Panc1 (cell line): ENCODE measurements around the gene NOSTRIN. TPM values are rescaled to one million over a fixed set of nuclear protein-coding genes. Genes with fewer than 3 reads are reported as not detected.

Source experiments
- ATAC-seq: fragments of 200-7000 bp; cut with Tn5 transposase; 2 replicates; pipeline ENCODE4 v1.9.1; 2020; ENCODE audit warnings: mild to moderate bottlenecking, moderate library complexity
- BruUV-seq: library from RNA; stranded (reverse); fragments of 400-500 nt; replicated peaks from 2 replicates; lab custom pipeline; 2021; lab: Mats Ljungman, UMichigan
- CTCF ChIA-PET: fragments of 300-600 bp; sonication (Branson Sonifier 250); formaldehyde crosslinking; loops from one replicate; lab custom pipeline; 2022; ENCODE audit warnings: antibody characterized with exemption; lab: Charles Lee
- POLR2A ChIA-PET: fragments of 300-600 bp; sonication (Branson Sonifier 250); formaldehyde crosslinking; loops from one replicate; lab custom pipeline; 2022; ENCODE audit warnings: antibody characterized with exemption; lab: Charles Lee
- DNase-seq: peaks from one replicate; pipeline ENCODE4 v3.0.0-alpha.2; 2010; ENCODE audit warnings: low read depth, low spot score
- H3K27ac ChIP-seq: 2 replicates; pipeline ENCODE4 v1.5.1; 2011; ENCODE audit warnings: mild to moderate bottlenecking, low read length, inconsistent platforms
- H3K27me3 ChIP-seq: fragments of 200-500 bp; sonication (Bioruptor generic); 2 replicates; pipeline ENCODE4 v1.6.0; 2014; ENCODE audit warnings: low read length, inconsistent platforms; ENCODE audit not compliant: control insufficient read depth, insufficient read depth
- H3K36me3 ChIP-seq: fragments of 200-500 bp; sonication (Bioruptor generic); 2 replicates; pipeline ENCODE4 v1.5.1; 2014; ENCODE audit warnings: inconsistent platforms, mild to moderate bottlenecking, low read length, moderate library complexity; ENCODE audit not compliant: control insufficient read depth, insufficient read depth
- H3K4me1 ChIP-seq: 2 replicates; pipeline ENCODE4 v1.5.1; 2011; ENCODE audit warnings: inconsistent platforms, mild to moderate bottlenecking, low read length, moderate library complexity; ENCODE audit not compliant: control insufficient read depth, insufficient read depth
- H3K4me3 ChIP-seq, 2 experiments: 2 replicates each; pipeline ENCODE4 v1.5.1; 2011 to 2012; ENCODE audit warnings: low read depth in 2 of 2, low read length in 2 of 2, mild to moderate bottlenecking in 2 of 2, inconsistent platforms in 1 of 2, moderate library complexity in 1 of 2
- H3K9me3 ChIP-seq: fragments of 200-500 bp; sonication (Bioruptor generic); 2 replicates; pipeline ENCODE4 v1.5.1; 2014; ENCODE audit warnings: low read depth, mild to moderate bottlenecking, inconsistent platforms, low read length, moderate library complexity; ENCODE audit not compliant: control insufficient read depth, insufficient read depth
- POLR2AphosphoS5 ChIP-seq: IDR thresholded peaks from 2 replicates; pipeline ENCODE4 v1.6.1; 2012; ENCODE audit warnings: mild to moderate bottlenecking, low read depth, low read length, moderate library complexity
- SIN3A ChIP-seq: IDR thresholded peaks from 2 replicates; pipeline ENCODE4 v1.6.1; 2012; ENCODE audit warnings: low read depth, mild to moderate bottlenecking, low read length, moderate library complexity, borderline replicate concordance; ENCODE audit not compliant: insufficient read depth
- TCF7L2 ChIP-seq: IDR thresholded peaks from 2 replicates; pipeline ENCODE4 v1.6.1; 2011; ENCODE audit warnings: mild to moderate bottlenecking, low read depth, low read length, inconsistent platforms
- in situ Hi-C: cut with HindIII; loops from 2 replicates; pipeline ENCODE4 v1.10.0; 2016; ENCODE audit warnings: low sequenced_read_pairs, low pct_unique_long_range_greater_than_20kb
- intact Hi-C: fragments of 100-400 bp; cut with micrococcal nuclease; formaldehyde crosslinking; loops from one replicate; pipeline ENCODE4 v1.10.0; 2022; ENCODE audit not compliant: unreplicated experiment
- total RNA-seq: library from RNA; stranded (reverse); gene quantifications from one replicate; pipeline ENCODE4 v1.2.1, GENCODE V29; 2021; ENCODE audit not compliant: unreplicated experiment
- TF ChIP-seq, protein P1 (sequence below): fragments of 450-650 bp; IDR thresholded peaks from 2 replicates; pipeline ENCODE4 v1.5.1; 2017; ENCODE audit warnings: mild to moderate bottlenecking
- TF ChIP-seq, protein P2 (sequence below), 2 experiments: IDR thresholded peaks; 2 replicates each; pipeline ENCODE4 v1.6.1; 2011 to 2012; ENCODE audit warnings: low read depth in 2 of 2, control low read depth in 1 of 2, low read length in 1 of 2, mild to moderate bottlenecking in 1 of 2, moderate library complexity in 1 of 2; ENCODE audit not compliant: insufficient read depth in 1 of 2

NOSTRIN gene
- total RNA-seq, 1 experiment from 2014 or later = not detected

DNA sequence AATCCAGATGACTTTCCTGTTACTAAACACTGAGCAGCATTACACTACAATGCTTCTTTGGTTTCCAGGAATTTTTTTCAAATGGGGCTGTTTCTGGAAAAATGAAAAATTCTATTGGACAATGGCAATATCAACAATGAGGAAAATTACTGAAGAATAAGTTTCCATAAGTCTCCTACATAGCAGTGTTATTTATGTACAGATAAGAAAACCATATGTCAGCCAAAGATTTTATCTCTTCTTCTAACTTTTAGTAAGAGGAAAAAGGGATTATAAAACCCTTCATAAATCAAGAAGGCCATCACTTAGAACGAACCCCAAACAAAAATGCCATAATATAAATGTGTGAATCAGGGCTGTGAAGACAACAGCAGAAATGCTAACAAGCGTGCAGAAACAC, 31.6 kb upstream of the NOSTRIN start:
- no TSS peak for BruUV-seq
- in situ Hi-C loops (no loop called here), intact Hi-C loops (no loop called here)
- no peak for DNase-seq
- Histone ChIP-seq H3K27me3 (no peaks in the 10 kb centered on the region), H3K4me3 (no peak overlapping the region), H3K4me1 (no peaks in the 10 kb centered on the region), H3K36me3 (no peaks in the 10 kb centered on the region), H3K9me3 (no peaks in the 10 kb centered on the region), H3K27ac (no peak overlapping the region)
- ChIA-PET CTCF (no interaction called here), POLR2A (no interaction called here)
- no peak for TF ChIP-seq SIN3A
- no peak for TF ChIP-seq TCF7L2
- TF ChIP-seq, protein P1, sequence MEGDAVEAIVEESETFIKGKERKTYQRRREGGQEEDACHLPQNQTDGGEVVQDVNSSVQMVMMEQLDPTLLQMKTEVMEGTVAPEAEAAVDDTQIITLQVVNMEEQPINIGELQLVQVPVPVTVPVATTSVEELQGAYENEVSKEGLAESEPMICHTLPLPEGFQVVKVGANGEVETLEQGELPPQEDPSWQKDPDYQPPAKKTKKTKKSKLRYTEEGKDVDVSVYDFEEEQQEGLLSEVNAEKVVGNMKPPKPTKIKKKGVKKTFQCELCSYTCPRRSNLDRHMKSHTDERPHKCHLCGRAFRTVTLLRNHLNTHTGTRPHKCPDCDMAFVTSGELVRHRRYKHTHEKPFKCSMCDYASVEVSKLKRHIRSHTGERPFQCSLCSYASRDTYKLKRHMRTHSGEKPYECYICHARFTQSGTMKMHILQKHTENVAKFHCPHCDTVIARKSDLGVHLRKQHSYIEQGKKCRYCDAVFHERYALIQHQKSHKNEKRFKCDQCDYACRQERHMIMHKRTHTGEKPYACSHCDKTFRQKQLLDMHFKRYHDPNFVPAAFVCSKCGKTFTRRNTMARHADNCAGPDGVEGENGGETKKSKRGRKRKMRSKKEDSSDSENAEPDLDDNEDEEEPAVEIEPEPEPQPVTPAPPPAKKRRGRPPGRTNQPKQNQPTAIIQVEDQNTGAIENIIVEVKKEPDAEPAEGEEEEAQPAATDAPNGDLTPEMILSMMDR = no peak
- no peak for TF ChIP-seq POLR2AphosphoS5
- TF ChIP-seq, protein P2, sequence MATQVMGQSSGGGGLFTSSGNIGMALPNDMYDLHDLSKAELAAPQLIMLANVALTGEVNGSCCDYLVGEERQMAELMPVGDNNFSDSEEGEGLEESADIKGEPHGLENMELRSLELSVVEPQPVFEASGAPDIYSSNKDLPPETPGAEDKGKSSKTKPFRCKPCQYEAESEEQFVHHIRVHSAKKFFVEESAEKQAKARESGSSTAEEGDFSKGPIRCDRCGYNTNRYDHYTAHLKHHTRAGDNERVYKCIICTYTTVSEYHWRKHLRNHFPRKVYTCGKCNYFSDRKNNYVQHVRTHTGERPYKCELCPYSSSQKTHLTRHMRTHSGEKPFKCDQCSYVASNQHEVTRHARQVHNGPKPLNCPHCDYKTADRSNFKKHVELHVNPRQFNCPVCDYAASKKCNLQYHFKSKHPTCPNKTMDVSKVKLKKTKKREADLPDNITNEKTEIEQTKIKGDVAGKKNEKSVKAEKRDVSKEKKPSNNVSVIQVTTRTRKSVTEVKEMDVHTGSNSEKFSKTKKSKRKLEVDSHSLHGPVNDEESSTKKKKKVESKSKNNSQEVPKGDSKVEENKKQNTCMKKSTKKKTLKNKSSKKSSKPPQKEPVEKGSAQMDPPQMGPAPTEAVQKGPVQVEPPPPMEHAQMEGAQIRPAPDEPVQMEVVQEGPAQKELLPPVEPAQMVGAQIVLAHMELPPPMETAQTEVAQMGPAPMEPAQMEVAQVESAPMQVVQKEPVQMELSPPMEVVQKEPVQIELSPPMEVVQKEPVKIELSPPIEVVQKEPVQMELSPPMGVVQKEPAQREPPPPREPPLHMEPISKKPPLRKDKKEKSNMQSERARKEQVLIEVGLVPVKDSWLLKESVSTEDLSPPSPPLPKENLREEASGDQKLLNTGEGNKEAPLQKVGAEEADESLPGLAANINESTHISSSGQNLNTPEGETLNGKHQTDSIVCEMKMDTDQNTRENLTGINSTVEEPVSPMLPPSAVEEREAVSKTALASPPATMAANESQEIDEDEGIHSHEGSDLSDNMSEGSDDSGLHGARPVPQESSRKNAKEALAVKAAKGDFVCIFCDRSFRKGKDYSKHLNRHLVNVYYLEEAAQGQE (IDR thresholded peaks at IDR 0.05; ENCODE audit: insufficient read depth in 1 of 2, low read depth in 2 of 2, low read length in 1 of 2) = no peak
- no peak for ATAC-seq

DNA sequence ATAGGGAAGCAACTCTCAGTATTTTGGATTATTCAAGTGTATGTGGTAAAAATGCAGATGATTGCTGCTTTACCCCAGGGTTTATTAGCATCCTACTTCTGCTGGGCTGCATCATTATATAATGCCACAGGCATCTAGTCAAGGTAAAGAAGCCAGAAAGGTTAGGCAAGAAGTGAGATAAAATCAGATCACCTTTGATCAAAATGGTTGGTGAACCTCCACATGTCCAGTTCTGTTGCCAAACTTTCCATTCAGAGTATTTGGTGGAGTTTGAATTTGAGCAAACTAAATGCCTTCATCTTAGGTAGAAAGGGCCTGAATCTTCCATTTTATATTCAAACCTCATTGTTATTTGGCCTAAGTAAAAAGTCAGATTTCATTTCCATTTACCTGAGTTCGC, 29.7 kb upstream of the NOSTRIN start:
- intact Hi-C loops (loop anchor here (2.0 kb wide), 1 partner anchor 148 kb away; no protein-coding TSS in a partner anchor), in situ Hi-C loops (no loop called here)
- BruUV-seq = no TSS peak
- no peak for DNase-seq
- no peak for ATAC-seq
- no peaks in the 10 kb centered on the region for H3K36me3 ChIP-seq
- no peaks in the 10 kb centered on the region for H3K9me3 ChIP-seq
- H3K27me3 ChIP-seq = no peaks in the 10 kb centered on the region
- H3K27ac ChIP-seq = no peak overlapping the region
- H3K4me1 ChIP-seq = no peaks in the 10 kb centered on the region
- ChIA-PET CTCF (no interaction called here), POLR2A (no interaction called here)
- TF ChIP-seq SIN3A (no peak), TCF7L2 (no peak), POLR2AphosphoS5 (no peak)
- TF ChIP-seq, protein P1 = no peak
- TF ChIP-seq, protein P2 (IDR thresholded peaks at IDR 0.05; ENCODE audit: insufficient read depth in 1 of 2, low read depth in 2 of 2, low read length in 1 of 2) = no peak
- H3K4me3 ChIP-seq = no peak overlapping the region
